NCI-H345 treated with DMSO at 0.1 percent for 48 hours (cell line): ENCODE measurements around the gene PFKL.
A peak's percentile ranks its signal among the peaks of the same experiment; 100 is the strongest.
"Not testable (repeated sequence)": the region's sequence is repeated elsewhere in the genome, so short reads cannot be mapped to it uniquely, and the experiment has no call there.

Experiments used
- DNase-seq: peaks from one replicate; lab custom pipeline; 2025; ENCODE audit not compliant: unreplicated experiment; lab: John Stamatoyannopoulos, UW

Gene PFKL

GRCh38 chr21:44293551-44294231, 6.2 kb upstream of the PFKL start:
- no peak for DNase-seq

GRCh38 chr21:44294391-44295162, 5.3 kb upstream of the PFKL start:
- DNase-seq = peak; percentile 24

GRCh38 chr21:44295163-44295573, 4.7 kb upstream of the PFKL start:
- DNase-seq = peak; percentile 44

DNA sequence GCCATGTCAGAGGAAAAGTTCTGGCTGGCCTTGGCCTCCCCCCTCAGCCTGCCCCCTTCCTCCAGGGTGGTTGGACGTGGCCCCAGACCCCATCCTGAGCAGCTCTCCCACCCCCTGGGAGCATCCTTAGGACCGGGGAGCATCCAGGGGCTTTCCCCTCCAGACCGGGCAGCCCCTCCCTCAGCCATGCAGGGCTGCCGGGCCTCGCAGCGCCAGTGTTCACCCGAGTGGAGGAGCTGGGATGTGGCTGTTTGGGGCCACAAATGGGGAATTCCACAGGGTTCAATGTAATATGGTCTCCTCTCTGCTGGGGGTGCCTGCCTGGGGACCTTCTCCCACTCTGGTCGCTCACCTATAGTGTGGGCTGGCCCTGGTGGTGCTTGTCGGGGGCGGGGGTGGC, 4.2 kb upstream of the PFKL start:
- DNase-seq = no peak

DNA sequence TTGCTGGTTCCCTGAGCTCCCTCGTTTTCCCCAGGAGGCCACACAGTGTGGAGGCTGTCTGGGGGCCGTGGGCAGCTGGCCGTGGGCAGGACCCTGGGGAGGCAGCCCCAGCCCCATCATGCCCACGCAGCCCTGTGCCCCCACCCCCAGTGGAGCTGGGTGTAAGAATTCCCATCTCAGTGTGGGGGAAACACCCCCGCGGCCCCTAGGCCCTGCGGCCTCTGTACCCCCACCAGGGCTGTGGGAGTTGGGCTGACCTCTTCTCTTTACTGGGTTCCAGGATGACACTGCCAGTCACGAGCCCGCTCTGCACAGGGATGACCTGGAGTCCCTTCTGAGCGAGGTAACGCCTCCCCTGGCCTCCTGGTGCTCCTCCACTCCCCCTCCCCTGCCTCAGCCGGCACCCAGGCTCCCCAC, 3.7 kb upstream of the PFKL start:
- no peak for DNase-seq

- DNase-seq = no peak
Measured at GRCh38 chr21:44296916-44297315, 2.9 kb upstream of the PFKL start.

DNA sequence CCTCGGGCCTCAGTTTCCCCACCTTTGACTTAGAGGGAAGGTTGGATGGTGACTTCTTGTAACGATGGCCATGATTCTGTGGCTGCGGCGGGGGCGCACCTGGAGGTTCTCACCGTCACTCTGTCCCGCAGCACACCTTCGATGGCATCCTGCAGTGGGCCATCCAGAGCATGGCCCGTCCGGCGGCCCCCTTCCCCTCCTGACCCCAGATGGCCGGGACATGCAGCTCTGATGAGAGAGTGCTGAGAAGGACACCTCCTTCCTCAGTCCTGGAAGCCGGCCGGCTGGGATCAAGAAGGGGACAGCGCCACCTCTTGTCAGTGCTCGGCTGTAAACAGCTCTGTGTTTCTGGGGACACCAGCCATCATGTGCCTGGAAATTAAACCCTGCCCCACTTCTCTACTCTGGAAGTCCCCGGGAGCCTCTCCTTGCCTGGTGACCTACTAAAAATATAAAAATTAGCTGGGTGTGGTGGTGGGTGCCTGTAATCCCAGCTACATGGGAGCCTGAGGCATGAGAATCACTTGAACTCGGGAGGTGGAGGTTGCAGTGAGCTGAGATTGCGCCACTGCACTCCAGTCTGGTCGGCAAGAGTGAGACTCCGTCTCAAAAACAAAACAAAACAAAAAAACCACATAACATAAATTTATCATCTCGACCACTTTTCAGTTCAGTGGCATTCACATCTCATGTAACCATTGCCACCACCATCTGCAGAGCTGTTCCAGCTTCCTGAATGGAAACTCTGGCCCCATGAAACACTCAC, 2.1 kb upstream of the PFKL start:
- peak; percentile 89 for DNase-seq

DNA sequence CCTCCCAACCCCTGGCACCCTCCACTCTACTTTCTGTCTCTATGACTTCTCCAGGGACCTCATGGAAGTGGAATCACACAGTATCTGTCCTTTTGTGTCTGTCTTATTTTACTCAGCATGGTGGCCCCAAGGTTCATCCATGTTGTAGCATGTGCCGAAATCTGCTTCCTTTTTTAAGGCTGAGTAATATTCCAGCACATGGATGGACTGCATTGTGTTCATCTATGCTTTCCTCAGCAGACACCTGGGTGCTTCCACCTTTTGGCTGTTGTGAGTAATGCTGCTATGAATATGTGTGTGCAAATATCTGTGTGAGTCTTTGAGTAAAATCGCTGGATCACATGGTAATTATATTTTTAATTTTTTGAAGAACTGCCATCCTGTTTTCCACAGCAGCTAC, 1.6 kb upstream of the PFKL start:
- DNase-seq = no peak

GRCh38 chr21:44299085-44299457, 782 bp upstream of the PFKL start:
- DNase-seq = no peak

- no peak for DNase-seq
Measured at GRCh38 chr21:44300262-44300959, 558 bp downstream of the PFKL start.

DNA sequence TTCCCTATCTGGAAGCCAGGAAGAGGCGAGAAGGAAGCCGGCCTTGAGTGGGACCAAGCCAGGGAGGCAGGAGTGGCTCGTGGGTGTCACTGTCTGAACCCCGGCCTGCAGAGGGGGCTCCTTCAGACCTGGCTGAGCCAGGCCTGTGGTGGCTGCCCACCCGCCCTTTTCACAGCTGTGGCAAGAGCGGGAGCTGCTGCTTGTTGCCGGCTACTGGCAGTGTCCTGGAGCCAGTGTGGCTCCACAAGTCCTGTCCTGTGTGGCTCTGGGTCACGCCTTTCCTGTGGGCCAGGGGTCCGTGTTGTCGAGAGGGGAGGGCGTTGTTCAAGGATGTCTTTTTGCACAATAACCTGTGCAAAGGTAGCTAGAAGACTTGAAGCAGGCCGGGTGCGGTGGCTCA, 1.3 kb downstream of the PFKL start:
- no peak for DNase-seq

GRCh38 chr21:44301961-44302406, 2.1 kb downstream of the PFKL start:
- DNase-seq = no peak

DNA sequence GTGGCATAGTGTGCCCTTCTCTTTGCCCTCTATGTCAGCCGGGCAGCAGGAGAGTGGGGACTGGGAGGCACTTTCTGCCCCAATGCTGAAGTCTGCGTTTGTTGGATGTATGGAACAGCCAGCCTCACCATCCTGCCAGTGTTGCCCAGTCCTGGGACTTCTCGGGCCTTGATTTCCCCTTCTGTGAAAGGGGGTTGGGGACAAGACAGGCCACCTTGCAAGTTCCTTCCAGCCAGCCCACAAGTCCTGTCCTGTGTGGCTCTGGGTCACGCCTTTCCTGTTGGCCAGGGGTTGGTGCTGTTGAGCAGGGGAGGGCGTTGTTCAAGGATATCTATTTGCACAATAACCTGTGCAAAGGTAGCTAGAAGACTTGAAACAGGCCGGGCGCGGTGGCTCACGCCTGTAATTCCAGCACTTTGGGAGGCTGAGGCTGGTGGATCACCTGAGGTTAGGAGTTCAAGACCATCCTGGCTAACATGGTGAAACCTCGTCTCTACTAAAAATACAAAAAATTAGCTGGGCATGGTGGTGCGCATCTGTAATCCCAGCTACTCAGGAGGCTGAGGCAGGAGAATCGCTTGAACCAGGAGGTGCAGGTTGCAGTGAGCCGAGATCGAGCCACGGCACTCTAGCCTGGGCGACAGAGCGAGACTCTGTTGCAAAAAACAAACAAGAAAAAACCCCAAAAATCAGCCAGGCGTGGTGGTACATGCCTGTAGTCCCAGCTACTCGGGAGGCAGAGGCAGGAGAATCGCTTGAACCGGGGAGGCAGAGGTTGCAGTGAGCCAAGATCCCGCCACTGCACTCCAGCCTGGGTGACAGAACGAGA, 2.9 kb downstream of the PFKL start:
- not testable (repeated sequence) for DNase-seq

GRCh38 chr21:44303490-44303981, 3.7 kb downstream of the PFKL start:
- DNase-seq = no peak

GRCh38 chr21:44304011-44304616, 4.3 kb downstream of the PFKL start:
- no peak for DNase-seq

DNA sequence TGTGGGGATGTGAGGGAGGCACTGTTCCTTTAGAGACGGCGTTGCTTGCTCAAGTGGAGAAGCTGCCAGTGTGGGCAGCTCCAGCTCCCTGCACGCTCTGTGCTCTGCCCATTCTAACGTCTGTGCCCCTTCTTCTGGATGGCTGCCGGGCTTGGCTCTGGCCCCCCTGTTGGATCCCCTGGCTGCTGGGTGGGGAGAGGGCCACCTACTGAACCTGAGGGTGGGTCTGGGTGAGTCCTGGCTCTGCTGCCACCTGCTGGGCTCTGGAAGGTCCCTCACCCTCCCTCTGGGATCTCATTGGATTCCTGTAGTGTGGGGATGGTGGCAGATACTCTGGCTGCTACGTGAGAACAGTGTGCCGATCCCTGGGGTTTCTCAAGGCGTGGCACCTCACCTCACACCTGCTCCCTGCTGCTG, 5.0 kb downstream of the PFKL start:
- DNase-seq = peak; percentile 8

DNA sequence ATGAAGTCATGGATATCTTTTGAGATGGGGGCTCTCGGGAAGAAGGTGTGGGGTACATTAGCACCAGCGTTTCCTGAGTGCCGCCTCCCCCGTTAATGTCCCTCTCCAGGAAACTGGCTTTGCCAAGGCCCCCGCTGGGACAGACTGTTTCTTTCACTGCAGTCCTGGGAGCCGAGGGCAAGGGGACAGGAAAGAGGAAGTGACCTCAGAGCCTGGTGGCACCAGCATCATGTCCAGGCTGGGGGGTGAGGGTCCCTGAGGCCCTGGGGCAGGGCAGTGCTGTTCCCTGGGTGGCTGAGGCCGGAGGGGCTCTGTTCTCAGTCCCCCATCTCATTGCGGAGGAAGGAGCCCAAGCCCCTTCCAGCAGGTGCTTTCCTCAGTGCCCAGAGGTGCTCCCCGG, 5.8 kb downstream of the PFKL start:
- DNase-seq = no peak

DNA sequence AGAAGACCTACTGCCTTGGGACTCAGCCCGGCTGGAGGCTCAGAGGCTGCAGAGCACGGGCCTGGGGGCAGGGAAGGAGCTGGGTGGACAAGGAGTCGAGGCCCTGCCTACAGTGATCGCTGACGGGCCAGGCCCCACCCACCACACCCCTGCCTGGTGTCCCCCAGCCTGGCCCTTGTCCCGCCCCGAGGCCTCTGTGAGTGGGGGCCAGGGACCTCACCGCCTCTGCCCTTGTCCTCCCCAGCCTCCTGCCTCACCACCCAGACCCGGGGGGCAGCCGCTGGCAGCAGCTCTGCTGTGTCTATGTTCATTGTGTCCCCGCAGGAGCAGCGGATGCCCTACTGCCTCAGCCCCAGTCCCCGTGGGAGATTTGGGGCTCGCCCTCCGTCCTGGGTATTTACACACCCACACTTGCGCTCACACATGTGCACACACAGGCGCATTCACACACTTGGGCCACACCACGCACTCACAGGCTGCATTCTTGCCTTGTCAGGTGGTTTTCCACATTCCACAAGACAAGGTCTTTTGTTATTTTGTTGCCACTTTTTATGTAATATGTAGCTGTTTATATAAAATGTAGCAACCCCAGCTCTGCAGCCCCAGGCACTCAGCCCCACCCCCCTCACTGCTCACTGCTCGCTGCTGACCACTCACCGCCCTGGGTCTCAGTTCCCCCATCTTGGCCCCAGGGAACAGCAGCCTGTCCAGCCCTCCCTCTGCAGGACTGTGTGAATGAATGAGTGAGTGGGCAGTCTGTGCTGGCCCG, 7.3 kb downstream of the PFKL start:
- DNase-seq = no peak
